ENCODE measurements around the gene DSG1. TPM values are rescaled to one million over a fixed set of nuclear protein-coding genes. Genes with fewer than 3 reads are reported as not detected.

Gene DSG1
- polyA plus RNA-seq, 3 donors, result not detected

GRCh38 chr18:31364190-31364589 lies 46.2 kb downstream of the DSG1 start:
- Histone ChIP-seq H3K9ac (ENCODE audit: insufficient read depth, low read length, poor library complexity, severe bottlenecking) (no peak overlapping the region), H3K9me3 (replicated peaks in 1 of 2; ENCODE audit: control insufficient read depth in 1 of 2, insufficient read depth in 1 of 2, low read length in 2 of 2) (no peaks in the 10 kb centered on the region), H3K4me1 (ENCODE audit: control insufficient read depth in 1 of 2, insufficient read depth in 2 of 2, low read length in 2 of 2) (no peaks in the 10 kb centered on the region), H2AFZ (ENCODE audit: insufficient read depth, low read depth, low read length, poor library complexity, severe bottlenecking) (no peak overlapping the region), H4K20me1 (ENCODE audit: insufficient read depth, low read length) (no peaks in the 10 kb centered on the region), H3K27me3 (ENCODE audit: control insufficient read depth in 2 of 2, insufficient read depth in 2 of 2, low read length in 2 of 2) (no peaks in the 10 kb centered on the region), H3K4me3 (replicated peaks in 1 of 3; ENCODE audit: low read depth in 2 of 3, low read length in 3 of 3) (no peak overlapping the region), H3K4me2 (replicated peaks; ENCODE audit: extremely low read depth, low read length, poor library complexity, severe bottlenecking) (no peak overlapping the region), H3K79me2 (ENCODE audit: insufficient read depth, low read length) (no peaks in the 10 kb centered on the region), H3K36me3 (replicated peaks in 1 of 2; ENCODE audit: control insufficient read depth in 1 of 2, insufficient read depth in 2 of 2, low read length in 2 of 2) (no peaks in the 10 kb centered on the region), H3K27ac (ENCODE audit: low read depth in 1 of 2, low read length in 2 of 2) (no peak overlapping the region)
- 92% methylated on average over 3 of the region's 4 CpGs for WGBS (ENCODE audit: insufficient coverage)
- Mint-ChIP-seq H3K4me3 (no peak overlapping the region), H3K27me3 (ENCODE audit: low read depth in 3 of 3) (no peaks in the 10 kb centered on the region), H3K36me3 (no peaks in the 10 kb centered on the region), H3K27ac (no peak overlapping the region), H3K4me1 (no peaks in the 10 kb centered on the region), H3K9me3 (peaks cover 0 to 6% (median 3%) of the 10 kb centered on the region in 7 donors)
- intact Hi-C loops (cut with micrococcal nuclease), result no loop called here
- DNase-seq, result no peak
- TF ChIP-seq CTCF (IDR thresholded peaks at IDR 0.05), result no peak

- no peaks in the 10 kb centered on the region for H3K36me3 Mint-ChIP-seq
- Histone ChIP-seq H3K4me2 (replicated peaks; ENCODE audit: extremely low read depth, low read length, poor library complexity, severe bottlenecking) (no peak overlapping the region), H4K20me1 (ENCODE audit: insufficient read depth, low read length) (no peaks in the 10 kb centered on the region), H3K27me3 (ENCODE audit: control insufficient read depth in 2 of 2, insufficient read depth in 2 of 2, low read length in 2 of 2) (no peaks in the 10 kb centered on the region), H2AFZ (ENCODE audit: insufficient read depth, low read depth, low read length, poor library complexity, severe bottlenecking) (no peak overlapping the region), H3K9me3 (replicated peaks in 1 of 2; ENCODE audit: control insufficient read depth in 1 of 2, insufficient read depth in 1 of 2, low read length in 2 of 2) (no peaks in the 10 kb centered on the region), H3K36me3 (replicated peaks in 1 of 2; ENCODE audit: control insufficient read depth in 1 of 2, insufficient read depth in 2 of 2, low read length in 2 of 2) (no peaks in the 10 kb centered on the region), H3K79me2 (ENCODE audit: insufficient read depth, low read length) (no peaks in the 10 kb centered on the region), H3K4me3 (replicated peaks in 1 of 3; ENCODE audit: low read depth in 2 of 3, low read length in 3 of 3) (no peak overlapping the region), H3K27ac (ENCODE audit: low read depth in 1 of 2, low read length in 2 of 2) (no peak overlapping the region), H3K4me1 (ENCODE audit: control insufficient read depth in 1 of 2, insufficient read depth in 2 of 2, low read length in 2 of 2) (no peaks in the 10 kb centered on the region), H3K9ac (ENCODE audit: insufficient read depth, low read length, poor library complexity, severe bottlenecking) (no peak overlapping the region)
- intact Hi-C loops (cut with micrococcal nuclease), result no loop called here
- TF ChIP-seq CTCF (IDR thresholded peaks at IDR 0.05), result no peak
- no peak for DNase-seq
- H3K4me1 Mint-ChIP-seq, result no peaks in the 10 kb centered on the region
- no peaks in the 10 kb centered on the region for H3K27me3 Mint-ChIP-seq (ENCODE audit: low read depth in 3 of 3)
- no peak overlapping the region for H3K4me3 Mint-ChIP-seq
- peaks cover 0 to 6% (median 0%) of the 10 kb centered on the region in 7 donors for H3K9me3 Mint-ChIP-seq
- H3K27ac Mint-ChIP-seq, result no peak overlapping the region
Measured at GRCh38 chr18:31369478-31369877, 51.5 kb downstream of the DSG1 start.

Measured in CD14-positive monocyte (primary cell).